Measurements from ENCODE around the gene RUFY4.

Gene RUFY4

GRCh38 chr2:218060950-218061660, 7.9 kb upstream of the RUFY4 start:
- Histone ChIP-seq H3K36me3 (ENCODE audit: control insufficient read depth, insufficient read depth, low read length) (no peaks in the 10 kb centered on the region), H3K27me3 (replicated peaks; ENCODE audit: control insufficient read depth, insufficient read depth, low read length) (no peaks in the 10 kb centered on the region; the same call in 1 of the 2 replicates), H3K4me3 (replicated peaks; ENCODE audit: low read depth, low read length) (no peak overlapping the region)
- no peak for TF ChIP-seq CTCF (IDR thresholded peaks at IDR 0.05; ENCODE audit: insufficient read depth, low read length, poor library complexity, severe bottlenecking)
- DNase-seq (ENCODE audit: extremely low read depth, insufficient read length), result no peak

GRCh38 chr2:218063486-218063885, 5.6 kb upstream of the RUFY4 start:
- DNase-seq (ENCODE audit: extremely low read depth, insufficient read length), result peak; percentile 48

GRCh38 chr2:218063896-218064295, 5.2 kb upstream of the RUFY4 start:
- no peak for DNase-seq (ENCODE audit: extremely low read depth, insufficient read length)
- no peak overlapping the region for H3K4me3 ChIP-seq (replicated peaks; ENCODE audit: low read depth, low read length)
- no peaks in the 10 kb centered on the region for H3K36me3 ChIP-seq (ENCODE audit: control insufficient read depth, insufficient read depth, low read length)
- no peak for TF ChIP-seq CTCF (IDR thresholded peaks at IDR 0.05; ENCODE audit: insufficient read depth, low read length, poor library complexity, severe bottlenecking)
- H3K27me3 ChIP-seq (replicated peaks; ENCODE audit: control insufficient read depth, insufficient read depth, low read length), result no peaks in the 10 kb centered on the region; the same call in none of the 2 replicates

More at GRCh38 chr2:218063486-218063885, 5.6 kb upstream of the RUFY4 start:
- H3K36me3 ChIP-seq (ENCODE audit: control insufficient read depth, insufficient read depth, low read length), result no peaks in the 10 kb centered on the region
- no peak overlapping the region for H3K4me3 ChIP-seq (replicated peaks; ENCODE audit: low read depth, low read length)
- no peak for TF ChIP-seq CTCF (IDR thresholded peaks at IDR 0.05; ENCODE audit: insufficient read depth, low read length, poor library complexity, severe bottlenecking)
- H3K27me3 ChIP-seq (replicated peaks; ENCODE audit: control insufficient read depth, insufficient read depth, low read length), result no peaks in the 10 kb centered on the region; the same call in none of the 2 replicates

GRCh38 chr2:218065239-218066006, 3.6 kb upstream of the RUFY4 start:
- Histone ChIP-seq H3K4me3 (replicated peaks; ENCODE audit: low read depth, low read length) (no peak overlapping the region), H3K36me3 (ENCODE audit: control insufficient read depth, insufficient read depth, low read length) (no peaks in the 10 kb centered on the region), H3K27me3 (replicated peaks; ENCODE audit: control insufficient read depth, insufficient read depth, low read length) (no peaks in the 10 kb centered on the region; the same call in none of the 2 replicates)
- TF ChIP-seq CTCF (IDR thresholded peaks at IDR 0.05; ENCODE audit: insufficient read depth, low read length, poor library complexity, severe bottlenecking), result no peak
- no peak for DNase-seq (ENCODE audit: extremely low read depth, insufficient read length)

- DNase-seq (ENCODE audit: extremely low read depth, insufficient read length), result no peak
- Histone ChIP-seq H3K36me3 (ENCODE audit: control insufficient read depth, insufficient read depth, low read length) (no peaks in the 10 kb centered on the region), H3K27me3 (replicated peaks; ENCODE audit: control insufficient read depth, insufficient read depth, low read length) (no peaks in the 10 kb centered on the region; the same call in 1 of the 2 replicates), H3K4me3 (replicated peaks; ENCODE audit: low read depth, low read length) (no peak overlapping the region)
- no peak for TF ChIP-seq CTCF (IDR thresholded peaks at IDR 0.05; ENCODE audit: insufficient read depth, low read length, poor library complexity, severe bottlenecking)
Measured at GRCh38 chr2:218066926-218067515, 2.0 kb upstream of the RUFY4 start.
